Testis (tissue), 3 donors: ENCODE data around the gene TEAD3. TPM values are rescaled to one million over a fixed set of nuclear protein-coding genes. Genes with fewer than 3 reads are reported as not detected.

Experiments used
- DNase-seq: peaks from one replicate; pipeline ENCODE4 v3.0.0-alpha.2; 2019
- H3K27ac ChIP-seq, 2 donors: fragments of 200-600 bp; sonication (generic); one replicate each; pipeline ENCODE4 v1.5.1; 2019
- H3K27me3 ChIP-seq: fragments of 200-600 bp; sonication (generic); one replicate; pipeline ENCODE4 v1.5.1; 2019
- H3K36me3 ChIP-seq: fragments of 200-600 bp; sonication (generic); one replicate; pipeline ENCODE4 v1.5.1; 2017; ENCODE audit warnings: low read depth; ENCODE audit errors: missing control alignments
- H3K4me1 ChIP-seq: fragments of 200-600 bp; sonication (generic); one replicate; pipeline ENCODE4 v1.5.1; 2019
- H3K4me3 ChIP-seq, 2 donors: fragments of 200-600 bp; sonication (generic); one replicate each; pipeline ENCODE4 v1.5.1; 2017 to 2019
- H3K9me3 ChIP-seq: fragments of 200-600 bp; sonication (generic); one replicate; pipeline ENCODE4 v1.5.1; 2017
- POLR2A ChIP-seq: fragments of 450-650 bp; IDR thresholded peaks from one replicate; pipeline ENCODE4 v1.6.1; 2017; ENCODE audit warnings: antibody characterized with exemption, mild to moderate bottlenecking, moderate library complexity
- WGBS, 2 donors: methylation state at CpG; one replicate each; pipeline ENCODE4 v1.1.5; 2018; 5-methylcytosine and 5-hydroxymethylcytosine counted together
- intact Hi-C: fragments of 100-400 bp; cut with DNase I; formaldehyde crosslinking; loops from one replicate; pipeline ENCODE4 v1.15.1; 2023; ENCODE audit warnings: low total_unique reads
- polyA plus RNA-seq: library from polyadenylated mRNA; stranded (reverse); fragments of 350-450 nt; fragmentation: Illumina TruSeq; extraction: RNeasy Lipid Tissue Mini Kit (QIAGEN cat#74804); gene quantifications from one replicate; pipeline ENCODE4 v1.2.3, GENCODE V29; 2014; ENCODE audit warnings: low read depth, low replicate concordance; ENCODE audit not compliant: insufficient read depth
- total RNA-seq, 2 donors: library from RNA; depleted of rRNA; stranded (reverse); fragments of >200 nt; gene quantifications; one replicate each; pipeline ENCODE4 v1.2.3, GENCODE V29; 2016
- TF ChIP-seq, protein P1 (sequence below), 3 experiments: fragments of 450-650 bp in 2 of 3; fragments of 200-600 bp in 1 of 3; sonication (generic) in 1 of 3; IDR thresholded peaks; one replicate each; pipeline ENCODE4 v1.5.1; 2016 to 2019; ENCODE audit warnings: antibody characterized with exemption in 3 of 3, mild to moderate bottlenecking in 2 of 3, moderate library complexity in 1 of 3

The TEAD3 gene
- total and polyA plus RNA-seq, 3 donors from 2014 or later, result 10.6 to 17.8 (median 16.2) TPM

DNA sequence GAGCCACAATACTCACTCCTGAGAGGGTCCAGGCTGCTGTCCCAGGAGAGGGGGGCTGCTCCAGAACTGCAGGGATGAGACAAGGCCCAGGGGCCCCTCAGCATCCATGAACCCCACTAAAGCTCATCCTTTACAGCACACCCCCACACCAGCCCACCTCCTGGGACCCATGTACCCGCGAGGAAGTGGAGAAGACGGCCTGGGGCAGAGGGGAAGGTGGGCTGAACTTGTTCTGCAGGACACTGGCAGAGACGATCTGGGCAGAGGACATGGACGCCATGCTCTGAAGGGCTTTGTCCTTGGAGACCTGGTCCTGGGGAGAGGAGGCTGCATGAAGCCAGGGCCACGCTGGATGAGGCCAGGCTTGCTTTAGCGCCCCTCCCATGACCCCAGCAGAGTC is 18.6 kb downstream of the TEAD3 start:
- WGBS, 2 donors, result 79 to 92% methylated on average over 7 of the region's 7 CpGs
- Histone ChIP-seq H3K9me3 (no peaks in the 10 kb centered on the region), H3K36me3 (no peaks in the 10 kb centered on the region), H3K4me3 (no peak overlapping the region), H3K27me3 (no peaks in the 10 kb centered on the region), H3K4me1 (peaks cover 8% of the 10 kb centered on the region), H3K27ac (no peak overlapping the region)
- no peak for TF ChIP-seq POLR2A
- TF ChIP-seq, protein P1, sequence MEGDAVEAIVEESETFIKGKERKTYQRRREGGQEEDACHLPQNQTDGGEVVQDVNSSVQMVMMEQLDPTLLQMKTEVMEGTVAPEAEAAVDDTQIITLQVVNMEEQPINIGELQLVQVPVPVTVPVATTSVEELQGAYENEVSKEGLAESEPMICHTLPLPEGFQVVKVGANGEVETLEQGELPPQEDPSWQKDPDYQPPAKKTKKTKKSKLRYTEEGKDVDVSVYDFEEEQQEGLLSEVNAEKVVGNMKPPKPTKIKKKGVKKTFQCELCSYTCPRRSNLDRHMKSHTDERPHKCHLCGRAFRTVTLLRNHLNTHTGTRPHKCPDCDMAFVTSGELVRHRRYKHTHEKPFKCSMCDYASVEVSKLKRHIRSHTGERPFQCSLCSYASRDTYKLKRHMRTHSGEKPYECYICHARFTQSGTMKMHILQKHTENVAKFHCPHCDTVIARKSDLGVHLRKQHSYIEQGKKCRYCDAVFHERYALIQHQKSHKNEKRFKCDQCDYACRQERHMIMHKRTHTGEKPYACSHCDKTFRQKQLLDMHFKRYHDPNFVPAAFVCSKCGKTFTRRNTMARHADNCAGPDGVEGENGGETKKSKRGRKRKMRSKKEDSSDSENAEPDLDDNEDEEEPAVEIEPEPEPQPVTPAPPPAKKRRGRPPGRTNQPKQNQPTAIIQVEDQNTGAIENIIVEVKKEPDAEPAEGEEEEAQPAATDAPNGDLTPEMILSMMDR (IDR thresholded peaks at IDR 0.05), result no peak
- DNase-seq, result no peak
- intact Hi-C loops, result no loop called here

DNA sequence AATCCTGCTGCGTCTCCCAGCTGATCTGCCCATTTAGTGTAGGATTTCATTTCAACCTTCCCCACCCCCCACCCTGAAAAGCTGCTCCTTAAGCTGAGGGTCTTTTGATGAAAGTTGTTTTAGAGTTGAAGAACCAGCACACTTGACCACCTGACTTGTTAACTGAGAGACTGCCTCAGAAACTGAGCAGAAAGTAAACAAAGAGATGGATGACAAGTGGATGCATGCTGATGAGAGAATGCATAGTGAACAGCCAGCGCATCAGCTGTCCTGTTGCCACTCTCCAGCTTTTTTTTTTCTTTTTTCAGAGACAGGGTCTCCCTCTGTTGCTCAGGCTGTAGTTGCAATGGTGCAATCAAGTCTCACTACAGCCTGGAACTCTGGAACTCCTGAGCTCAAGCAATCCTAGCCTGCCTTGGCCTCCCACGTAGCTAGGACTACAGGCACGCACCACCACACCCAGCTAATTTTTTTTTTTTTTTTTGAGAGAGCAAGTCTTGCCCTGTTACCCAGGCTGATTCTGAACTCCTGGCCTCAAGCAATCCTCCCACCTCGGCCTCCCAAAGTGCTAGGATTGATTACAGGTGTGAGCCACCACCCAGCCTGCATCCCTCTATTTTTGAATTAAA is 19.2 kb downstream of the TEAD3 start:
- no peak for DNase-seq
- Histone ChIP-seq H3K36me3 (no peaks in the 10 kb centered on the region), H3K9me3 (no peaks in the 10 kb centered on the region), H3K4me1 (peaks cover 8% of the 10 kb centered on the region), H3K27ac (no peak overlapping the region), H3K4me3 (no peak overlapping the region), H3K27me3 (no peaks in the 10 kb centered on the region)
- TF ChIP-seq POLR2A, result no peak
- TF ChIP-seq, protein P1 (IDR thresholded peaks at IDR 0.05), result no peak
- 93 to 98% methylated on average over 5 of the region's 5 CpGs for WGBS, 2 donors
- intact Hi-C loops, result no loop called here

DNA sequence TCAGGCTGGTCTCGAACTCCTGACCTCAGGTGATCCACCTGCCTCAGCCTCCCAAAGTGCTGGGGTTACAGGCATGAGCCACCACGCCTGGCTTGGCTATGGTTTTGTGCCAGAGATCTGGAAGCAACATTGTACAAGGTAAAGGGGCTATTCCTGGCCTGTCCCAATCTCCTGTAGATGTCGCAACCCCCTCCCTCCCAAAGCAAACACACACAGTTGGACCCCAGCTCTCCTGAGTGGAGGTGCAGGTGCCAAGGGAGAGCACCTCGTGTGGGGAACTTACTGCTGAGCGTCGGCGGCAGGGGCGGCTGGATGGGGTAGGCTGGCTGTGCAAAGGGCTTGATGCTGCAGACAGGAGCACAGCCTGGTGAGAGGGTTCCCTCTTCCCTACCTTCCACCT is 19.9 kb downstream of the TEAD3 start:
- no peaks in the 10 kb centered on the region for H3K36me3 ChIP-seq
- WGBS, 2 donors, result 86 to 90% methylated on average over 6 to 8 of the region's 8 CpGs
- TF ChIP-seq, protein P1 (IDR thresholded peaks at IDR 0.05), result no peak
- TF ChIP-seq POLR2A, result no peak
- H3K4me3 ChIP-seq, result no peak overlapping the region
- H3K27me3 ChIP-seq, result no peaks in the 10 kb centered on the region
- intact Hi-C loops, result no loop called here
- no peak for DNase-seq
- peaks cover 12% of the 10 kb centered on the region for H3K4me1 ChIP-seq
- H3K9me3 ChIP-seq, result no peaks in the 10 kb centered on the region
- no peak overlapping the region for H3K27ac ChIP-seq

DNA sequence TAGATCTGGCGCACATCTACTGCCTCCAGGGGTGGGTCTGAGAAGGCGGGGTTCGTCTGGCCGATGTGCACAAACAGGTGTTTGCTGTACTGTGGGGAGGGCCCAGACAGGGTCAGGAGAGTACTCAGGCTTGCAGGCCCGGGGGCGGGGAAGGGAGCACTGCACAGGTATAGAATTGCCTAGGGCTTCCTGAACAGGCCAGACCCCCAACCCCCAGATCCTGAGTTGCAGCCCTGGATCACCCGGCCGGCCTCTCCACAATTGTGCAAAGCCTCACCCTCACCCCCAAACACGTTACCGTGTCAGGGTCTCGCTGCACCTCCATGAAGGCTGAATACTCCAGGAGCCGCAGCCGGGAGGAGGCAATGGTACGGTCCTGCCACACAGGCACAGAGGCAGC is 20.9 kb downstream of the TEAD3 start:
- Histone ChIP-seq H3K27ac (no peak overlapping the region), H3K9me3 (no peaks in the 10 kb centered on the region), H3K27me3 (no peaks in the 10 kb centered on the region), H3K36me3 (no peaks in the 10 kb centered on the region), H3K4me3 (no peak overlapping the region), H3K4me1 (peaks cover 16% of the 10 kb centered on the region)
- WGBS, 2 donors, result 84 to 96% methylated on average over 5 to 14 of the region's 14 CpGs
- no peak for TF ChIP-seq POLR2A
- TF ChIP-seq, protein P1 (IDR thresholded peaks at IDR 0.05), result no peak
- no peak for DNase-seq
- intact Hi-C loops, result no loop called here

DNA sequence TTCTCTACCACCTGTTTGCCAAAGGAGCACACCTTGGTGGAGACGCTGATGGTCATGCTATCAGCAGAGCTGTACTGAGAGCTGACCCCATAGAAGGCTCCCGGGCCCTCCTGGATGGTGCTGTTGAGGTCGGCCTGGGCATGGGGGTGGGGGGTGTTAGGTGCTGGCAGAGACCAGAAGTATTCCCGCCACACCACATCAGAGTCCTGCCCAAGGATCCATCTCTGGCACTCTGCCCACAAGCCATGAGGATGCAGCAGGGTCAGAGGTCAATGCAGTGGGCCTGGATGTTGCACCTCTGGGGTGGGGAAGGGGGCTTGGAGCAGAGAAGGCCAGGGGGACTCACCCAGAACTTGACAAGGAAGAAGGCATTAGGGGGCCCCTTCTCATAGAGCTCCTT is 21.3 kb downstream of the TEAD3 start:
- WGBS, 2 donors, result 60 to 75% methylated on average over 1 to 4 of the region's 4 CpGs
- Histone ChIP-seq H3K4me3 (no peak overlapping the region), H3K9me3 (no peaks in the 10 kb centered on the region), H3K27me3 (no peaks in the 10 kb centered on the region), H3K36me3 (no peaks in the 10 kb centered on the region), H3K27ac (no peak overlapping the region), H3K4me1 (peaks cover 14% of the 10 kb centered on the region)
- intact Hi-C loops, result no loop called here
- TF ChIP-seq POLR2A, result no peak
- TF ChIP-seq, protein P1 (IDR thresholded peaks at IDR 0.05), result no peak
- no peak for DNase-seq
